PC-3 (cell line): ENCODE results near the gene TMEM167B. TPM values are rescaled to one million over a fixed set of nuclear protein-coding genes. Genes with fewer than 3 reads are reported as not detected.
A peak's percentile ranks its signal among the peaks of the same experiment; 100 is the strongest.
"Not testable (repeated sequence)": the region's sequence is repeated elsewhere in the genome, so short reads cannot be mapped to it uniquely, and the experiment has no call there.

ENCODE experiments used
- ATAC-seq: fragments of 200-7000 bp; cut with Tn5 transposase; 2 replicates; pipeline ENCODE4 v1.9.1; 2020; ENCODE audit warnings: mild to moderate bottlenecking, moderate library complexity
- BruUV-seq: library from RNA; stranded (reverse); fragments of 400-500 nt; replicated peaks from 2 replicates; lab custom pipeline; 2021; lab: Mats Ljungman, UMichigan
- CTCF ChIA-PET: fragments of 300-600 bp; sonication (Branson Sonifier 250); formaldehyde crosslinking; loops from one replicate; lab custom pipeline; 2022; ENCODE audit warnings: antibody characterized with exemption; lab: Charles Lee
- POLR2A ChIA-PET: fragments of 300-600 bp; sonication (Branson Sonifier 250); formaldehyde crosslinking; loops from one replicate; lab custom pipeline; 2022; ENCODE audit warnings: antibody characterized with exemption; ENCODE audit not compliant: unreplicated experiment; lab: Charles Lee
- DNase-seq: peaks from one replicate; pipeline ENCODE4 v3.0.0-alpha.2; 2015
- H2AFZ ChIP-seq: fragments of 300-600 bp; sonication (generic); 2 replicates; pipeline ENCODE4 v1.6.0; 2016; ENCODE audit warnings: antibody characterized with exemption, low read length
- H3F3A ChIP-seq: fragments of 300-600 bp; sonication (generic); one replicate; pipeline ENCODE4 v1.6.0; 2017; ENCODE audit warnings: antibody characterized with exemption, low read length, control low read depth, mild to moderate bottlenecking; ENCODE audit not compliant: unreplicated experiment
- H3K27ac ChIP-seq: fragments of 300-600 bp; sonication (generic); 2 replicates; pipeline ENCODE4 v1.5.1; 2016; ENCODE audit warnings: mild to moderate bottlenecking, low read length
- H3K27me3 ChIP-seq: fragments of 300-600 bp; sonication (generic); 2 replicates; pipeline ENCODE4 v1.6.1; 2016; ENCODE audit warnings: low read length, mixed read lengths
- H3K36me3 ChIP-seq: fragments of 300-600 bp; sonication (generic); 2 replicates; pipeline ENCODE4 v1.6.1; 2016; ENCODE audit warnings: low read depth, mixed run types, low read length, mixed read lengths
- H3K4me1 ChIP-seq: fragments of 300-600 bp; sonication (generic); 2 replicates; pipeline ENCODE4 v1.5.1; 2016; ENCODE audit warnings: low read length; ENCODE audit not compliant: insufficient read depth
- H3K4me2 ChIP-seq: fragments of 300-600 bp; sonication (generic); 2 replicates; pipeline ENCODE4 v1.6.0; 2016; ENCODE audit warnings: low read length
- H3K4me3 ChIP-seq: fragments of 300-600 bp; sonication (generic); 2 replicates; pipeline ENCODE4 v1.5.1; 2016; ENCODE audit warnings: mild to moderate bottlenecking, low read length, mixed read lengths
- H3K79me2 ChIP-seq: fragments of 300-600 bp; sonication (generic); 2 replicates; pipeline ENCODE4 v1.6.1; 2017; ENCODE audit warnings: low read length, mixed read lengths
- H3K9ac ChIP-seq: fragments of 300-600 bp; sonication (generic); 2 replicates; pipeline ENCODE4 v1.6.0; 2016; ENCODE audit warnings: mild to moderate bottlenecking, low read length
- H3K9me2 ChIP-seq: fragments of 300-600 bp; sonication (generic); replicated peaks from 2 replicates; pipeline ENCODE4 v1.6.1; 2016; ENCODE audit warnings: mixed run types, low read length, mixed read lengths
- H3K9me3 ChIP-seq: fragments of 300-600 bp; sonication (generic); 2 replicates; pipeline ENCODE4 v1.6.1; 2016; ENCODE audit warnings: low read length, mixed read lengths
- H4K20me1 ChIP-seq: fragments of 300-600 bp; sonication (generic); 2 replicates; pipeline ENCODE4 v1.6.1; 2016; ENCODE audit warnings: low read length, mixed read lengths
- CTCF ChIP-seq: fragments of 300-600 bp; sonication (generic); conservative IDR thresholded peaks from 2 replicates; pipeline ENCODE4 v1.5.1; 2017; ENCODE audit warnings: antibody characterized with exemption, low read depth, mild to moderate bottlenecking, low read length
- EZH2 ChIP-seq: fragments of 300-600 bp; sonication (generic); IDR thresholded peaks from one replicate; pipeline ENCODE4 v1.6.1; 2017; ENCODE audit warnings: antibody characterized with exemption, mild to moderate bottlenecking, low read length; ENCODE audit not compliant: unreplicated experiment
- EZH2phosphoT487 ChIP-seq: fragments of 300-600 bp; sonication (generic); IDR thresholded peaks from 2 replicates; pipeline ENCODE4 v1.6.1; 2018; ENCODE audit warnings: mild to moderate bottlenecking, antibody characterized with exemption, low read length, borderline replicate concordance
- intact Hi-C: fragments of 100-400 bp; cut with micrococcal nuclease; formaldehyde crosslinking; loops from 2 replicates; pipeline ENCODE4 v1.9.0; 2023
- total RNA-seq: library from RNA; depleted of rRNA; stranded (reverse); fragments of >200 nt; gene quantifications from 2 replicates; pipeline ENCODE4 v1.2.3, GENCODE V29; 2014

The TMEM167B gene
- total RNA-seq, 1 experiment from 2014 or later: 27.7 TPM

GRCh38 chr1:109047339-109047738 is 43.2 kb upstream of the TMEM167B start:
- no peak overlapping the region for H3K4me2 ChIP-seq
- H3K4me3 ChIP-seq: no peak overlapping the region
- H3K36me3 ChIP-seq: no peaks in the 10 kb centered on the region
- no peaks in the 10 kb centered on the region for H3K9me2 ChIP-seq
- H3K79me2 ChIP-seq: no peaks in the 10 kb centered on the region
- DNase-seq (no peak), ATAC-seq (no peak)
- H4K20me1 ChIP-seq: no peaks in the 10 kb centered on the region
- H3K9ac ChIP-seq: no peak overlapping the region
- no peak for TF ChIP-seq EZH2
- no peak for TF ChIP-seq CTCF
- no peak for TF ChIP-seq EZH2phosphoT487
- ChIA-PET POLR2A (no interaction called here), CTCF (no interaction called here)
- no peak overlapping the region for H2AFZ ChIP-seq
- no peaks in the 10 kb centered on the region for H3F3A ChIP-seq
- H3K4me1 ChIP-seq: no peaks in the 10 kb centered on the region; the same call in 1 of the 2 replicates
- intact Hi-C loops: no loop called here
- no TSS peak for BruUV-seq
- H3K27me3 ChIP-seq: no peaks in the 10 kb centered on the region
- no peak overlapping the region for H3K27ac ChIP-seq
- H3K9me3 ChIP-seq: no peaks in the 10 kb centered on the region

- H3K27ac ChIP-seq: no peak overlapping the region
- H2AFZ ChIP-seq: no peak overlapping the region
- H3K4me1 ChIP-seq: no peaks in the 10 kb centered on the region; the same call in 1 of the 2 replicates
- no TSS peak for BruUV-seq
- no peak overlapping the region for H3K9ac ChIP-seq
- H3K4me3 ChIP-seq: no peak overlapping the region
- H3K9me2 ChIP-seq: no peaks in the 10 kb centered on the region
- H3F3A ChIP-seq: no peaks in the 10 kb centered on the region
- no peak for TF ChIP-seq EZH2
- intact Hi-C loops: no loop called here
- DNase-seq (no peak), ATAC-seq (no peak)
- H3K27me3 ChIP-seq: no peaks in the 10 kb centered on the region
- no peak overlapping the region for H3K4me2 ChIP-seq
- POLR2A ChIA-PET: no interaction called here
- H3K79me2 ChIP-seq: no peaks in the 10 kb centered on the region
- no peaks in the 10 kb centered on the region for H4K20me1 ChIP-seq
- H3K36me3 ChIP-seq: no peaks in the 10 kb centered on the region
- H3K9me3 ChIP-seq: no peaks in the 10 kb centered on the region
- CTCF ChIA-PET: no interaction called here
Observed at GRCh38 chr1:109048335-109048734, 42.2 kb upstream of the TMEM167B start.

- Histone ChIP-seq H3K9me2 (no peaks in the 10 kb centered on the region), H2AFZ (no peak overlapping the region), H3F3A (no peaks in the 10 kb centered on the region), H3K4me2 (no peak overlapping the region), H3K9me3 (no peaks in the 10 kb centered on the region), H3K4me1 (no peaks in the 10 kb centered on the region; the same call in 1 of the 2 replicates), H3K27ac (no peak overlapping the region), H3K79me2 (no peaks in the 10 kb centered on the region), H3K4me3 (no peak overlapping the region), H3K9ac (no peak overlapping the region), H3K27me3 (no peaks in the 10 kb centered on the region), H4K20me1 (no peaks in the 10 kb centered on the region), H3K36me3 (no peaks in the 10 kb centered on the region)
- ChIA-PET CTCF (no interaction called here), POLR2A (no interaction called here)
- ATAC-seq: peak; percentile 24; the same call in 1 of the 2 replicates
- peak; percentile 34 for DNase-seq
- intact Hi-C loops: no loop called here
- no peak for TF ChIP-seq EZH2
- TF ChIP-seq CTCF: no peak
- TF ChIP-seq EZH2phosphoT487: no peak
- BruUV-seq: no TSS peak
Observed at GRCh38 chr1:109050228-109050995, 40.2 kb upstream of the TMEM167B start.

GRCh38 chr1:109052145-109052544 is 38.4 kb upstream of the TMEM167B start:
- CTCF ChIA-PET, intact Hi-C loops: not testable (repeated sequence)

More at GRCh38 chr1:109052145-109052544, 38.4 kb upstream of the TMEM167B start:
- H4K20me1 ChIP-seq, DNase-seq, H3K27me3 ChIP-seq, ATAC-seq, H3K4me2 ChIP-seq, H3K4me3 ChIP-seq, H3F3A ChIP-seq, H2AFZ ChIP-seq, H3K36me3 ChIP-seq, H3K9ac ChIP-seq, H3K79me2 ChIP-seq, BruUV-seq, H3K27ac ChIP-seq, POLR2A ChIA-PET, H3K9me2 ChIP-seq, H3K9me3 ChIP-seq, H3K4me1 ChIP-seq: not testable (repeated sequence)
